Midbrain (tissue), 1 donor: ENCODE measurements around the gene POC1B.
A peak's percentile ranks its signal among the peaks of the same experiment; 100 is the strongest.

Source experiments
- DNase-seq: peaks from one replicate; lab custom pipeline; 2025; lab: John Stamatoyannopoulos, UW

The POC1B gene

DNA sequence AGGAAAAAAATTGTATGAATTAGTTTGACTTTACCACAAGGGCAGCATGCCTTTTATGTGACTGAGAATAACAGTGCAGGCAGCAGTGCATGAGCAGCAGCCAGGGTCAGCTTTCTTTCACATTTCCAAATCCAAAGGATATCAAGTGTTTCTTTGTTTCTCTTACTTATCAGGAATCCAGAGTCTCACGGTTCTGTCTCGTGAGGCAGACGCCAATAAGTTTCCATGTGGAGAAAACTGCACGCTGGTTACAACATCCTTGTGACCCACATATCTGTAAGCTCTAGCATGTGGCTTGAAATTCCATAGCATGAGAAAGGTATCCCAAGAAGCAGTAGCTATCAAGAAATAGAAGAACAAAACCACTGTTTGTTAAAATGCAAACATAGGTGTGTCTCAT is 28.8 kb downstream of the POC1B start:
- no peak for DNase-seq

DNA sequence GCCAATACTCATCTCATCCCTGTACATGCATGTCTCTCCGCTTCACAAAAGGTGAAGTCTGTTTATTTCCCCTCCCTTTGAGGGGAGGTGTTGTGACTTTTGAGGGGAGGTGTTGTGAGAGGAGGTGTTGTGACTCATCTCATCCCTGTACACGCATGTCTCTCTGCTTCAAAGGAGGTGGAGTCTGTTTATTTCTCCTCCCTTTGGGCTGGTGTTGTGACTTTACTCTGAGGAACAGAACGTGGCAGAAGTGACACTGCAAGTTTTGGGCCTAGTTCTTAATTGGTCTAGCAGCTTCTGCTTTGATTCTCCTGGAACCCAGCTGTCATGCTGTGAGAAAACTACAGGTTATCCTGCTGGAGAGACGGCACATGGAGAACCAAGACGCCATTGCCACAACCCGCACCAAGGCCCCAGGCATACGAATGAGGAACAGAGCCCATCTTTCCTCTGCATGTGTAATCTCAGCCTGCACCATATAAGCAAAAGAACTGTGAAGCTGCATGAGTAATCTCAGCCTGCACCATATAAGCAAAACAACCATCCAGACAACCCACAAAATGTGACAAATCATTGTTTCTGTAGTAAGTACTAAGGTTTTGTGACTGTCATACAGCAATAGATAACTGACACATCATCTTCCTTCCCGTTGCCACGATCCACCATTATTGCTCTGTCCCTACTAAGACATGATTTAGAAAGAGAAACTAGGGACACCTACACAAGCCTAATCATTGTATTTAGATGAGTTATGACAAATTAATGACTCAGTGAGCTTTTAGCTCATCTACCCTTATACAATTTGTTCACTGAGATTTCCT is 31.2 kb downstream of the POC1B start:
- DNase-seq, result no peak

DNA sequence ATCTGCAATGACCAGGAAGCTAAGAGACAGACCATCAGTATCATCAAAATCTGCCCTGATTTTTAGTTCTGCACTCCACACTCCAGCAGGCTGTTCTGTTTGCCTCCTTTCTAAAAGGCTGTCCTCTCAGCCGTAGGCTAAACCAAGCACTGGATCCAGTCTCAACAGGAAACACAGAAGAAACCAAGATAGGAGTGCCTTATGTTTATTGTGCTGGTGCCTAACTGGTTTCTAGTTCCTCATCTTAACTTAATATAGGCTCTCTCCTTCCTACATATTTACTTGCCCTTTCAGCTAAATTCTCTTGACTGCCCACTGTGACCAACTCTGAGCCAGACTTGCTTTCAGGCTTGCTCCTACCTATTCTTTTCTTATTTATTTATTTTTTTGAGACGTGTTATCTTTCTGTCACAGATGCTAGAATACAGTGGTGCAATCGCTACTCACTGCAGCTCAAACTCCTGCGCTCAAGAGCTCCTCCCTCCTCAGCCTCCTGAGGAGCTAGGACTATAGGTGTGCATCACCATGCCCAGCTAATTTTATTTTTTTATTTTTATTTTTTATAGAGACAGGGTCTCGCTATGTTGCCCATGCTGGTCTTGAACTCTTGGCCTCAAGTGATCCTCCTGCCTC is 32.1 kb downstream of the POC1B start:
- DNase-seq, result no peak

DNA sequence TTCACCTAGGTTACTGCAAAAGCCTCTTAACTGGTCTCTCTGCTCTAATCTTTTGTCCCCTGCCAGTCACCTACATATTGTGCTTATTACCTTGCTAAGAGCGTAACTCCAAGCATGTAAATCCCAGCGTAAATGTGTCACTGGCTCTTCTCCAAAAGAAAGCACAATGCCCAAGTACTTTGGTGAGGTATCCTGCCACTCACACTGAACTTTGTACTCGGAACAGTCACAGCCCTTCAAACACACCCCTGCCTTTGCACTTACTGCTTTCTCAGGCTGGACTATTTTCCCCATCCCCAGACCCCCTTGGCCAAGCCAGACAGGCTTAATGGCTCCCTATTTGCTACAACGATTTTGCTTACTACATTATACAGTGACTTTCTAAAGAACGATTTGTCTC is 33.0 kb downstream of the POC1B start:
- DNase-seq, result no peak

DNA sequence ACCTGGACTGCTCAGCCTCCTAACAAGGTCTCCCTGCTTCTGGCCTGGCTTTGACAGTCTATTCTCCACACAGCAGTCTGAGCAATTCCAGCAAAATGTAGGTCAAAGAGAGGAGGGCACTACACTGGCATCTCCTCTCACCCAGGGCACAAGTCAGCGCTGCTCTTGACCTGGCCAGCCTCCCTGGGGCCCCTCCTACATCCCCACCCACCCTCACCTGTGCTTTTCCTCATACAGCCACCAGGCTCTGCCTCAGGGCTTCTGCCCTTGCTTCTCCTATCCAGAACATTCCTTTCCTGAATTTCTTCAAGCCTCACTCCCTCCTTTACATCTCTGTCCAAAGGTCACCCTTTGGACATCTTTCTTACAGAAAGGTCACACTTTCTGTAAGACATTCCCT is 34.9 kb downstream of the POC1B start:
- no peak for DNase-seq

DNA sequence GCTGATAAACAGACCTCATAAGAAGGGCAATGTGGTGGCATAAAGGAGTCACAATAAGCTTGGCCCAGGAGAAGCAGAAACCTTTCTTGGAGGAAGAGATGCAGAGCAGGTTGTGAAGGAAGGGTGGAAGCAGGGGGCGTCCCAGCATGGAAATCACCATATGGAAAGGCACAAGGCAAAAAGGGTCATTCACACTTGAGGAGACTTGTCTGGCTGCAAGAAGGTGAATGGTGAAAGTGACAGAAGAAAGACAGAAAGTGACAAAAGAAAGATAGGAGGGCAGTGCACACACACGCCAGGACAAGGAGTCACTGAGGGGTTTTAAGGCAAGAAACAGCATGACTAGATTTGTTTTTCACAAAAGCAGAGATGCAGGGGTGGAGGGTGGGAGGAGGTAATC is 39.6 kb downstream of the POC1B start:
- no peak for DNase-seq

DNA sequence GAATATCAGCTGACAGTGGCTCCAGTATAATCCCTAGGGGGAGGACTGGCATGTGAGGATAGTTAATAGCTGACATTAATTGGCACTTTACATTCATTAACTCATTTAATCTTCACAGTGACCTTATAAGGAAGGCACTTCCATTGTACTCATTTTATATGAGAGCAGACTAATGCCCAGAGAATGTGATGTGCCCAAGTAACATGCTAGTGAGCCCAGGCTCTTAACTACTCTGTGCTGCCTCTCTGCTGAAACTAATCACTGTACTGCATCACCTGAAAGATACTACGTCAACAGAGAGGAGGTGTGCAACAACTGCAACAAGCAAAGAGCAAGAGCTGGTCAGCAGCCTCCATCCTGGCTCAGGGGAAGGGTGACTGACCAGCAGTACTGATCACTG is 41.4 kb downstream of the POC1B start:
- no peak for DNase-seq

DNA sequence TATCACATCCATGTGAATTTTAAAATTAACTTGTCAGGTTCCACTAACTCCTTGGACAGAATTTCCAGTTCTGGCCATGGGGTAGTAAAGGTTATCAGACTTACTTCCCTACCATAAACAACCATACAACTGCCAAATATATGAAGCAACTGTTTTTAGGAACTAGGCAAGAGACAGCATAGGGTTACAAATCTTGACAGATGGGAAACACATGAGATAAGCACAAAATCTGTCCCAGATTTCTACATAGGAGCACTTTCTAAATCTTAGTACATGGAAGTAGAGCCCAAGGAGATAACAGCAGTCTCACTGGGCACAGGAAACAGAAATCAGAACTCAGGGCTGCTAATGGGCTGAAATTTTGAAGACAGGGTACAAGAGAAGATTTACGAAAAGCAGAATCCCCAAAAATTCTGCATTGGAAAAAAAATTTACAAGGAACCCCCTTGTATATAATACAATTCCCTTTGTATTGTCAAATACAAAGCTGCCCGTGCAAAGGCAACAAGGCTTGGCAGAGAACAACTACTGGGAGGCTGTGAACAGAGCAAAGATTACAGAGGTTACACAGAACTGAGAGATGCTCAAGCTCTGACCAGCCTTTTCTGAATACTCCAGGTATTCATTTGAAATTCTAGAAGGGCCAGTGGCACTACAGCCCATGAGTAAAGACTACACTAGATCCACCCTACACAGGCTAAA is 44.5 kb downstream of the POC1B start:
- peak; percentile 74 for DNase-seq

DNA sequence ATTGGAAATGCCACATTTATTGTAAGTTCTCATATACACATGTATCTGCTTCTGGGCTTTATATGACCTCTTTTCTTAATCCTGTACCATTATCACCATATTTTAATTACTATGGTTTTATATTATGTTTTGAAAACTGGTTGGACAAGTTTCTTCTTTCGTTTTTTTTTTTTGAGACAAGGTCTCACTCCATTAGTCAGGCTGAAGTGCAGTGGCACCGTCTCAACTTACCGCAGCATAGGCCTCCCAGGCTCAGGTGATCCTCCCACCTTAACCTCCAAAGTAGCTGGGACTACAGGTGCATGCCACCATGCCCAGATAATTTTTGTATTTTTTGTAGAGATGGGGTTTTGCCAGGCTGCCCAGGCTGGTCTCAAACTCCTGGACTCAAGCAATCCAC is 45.9 kb downstream of the POC1B start:
- no peak for DNase-seq

DNA sequence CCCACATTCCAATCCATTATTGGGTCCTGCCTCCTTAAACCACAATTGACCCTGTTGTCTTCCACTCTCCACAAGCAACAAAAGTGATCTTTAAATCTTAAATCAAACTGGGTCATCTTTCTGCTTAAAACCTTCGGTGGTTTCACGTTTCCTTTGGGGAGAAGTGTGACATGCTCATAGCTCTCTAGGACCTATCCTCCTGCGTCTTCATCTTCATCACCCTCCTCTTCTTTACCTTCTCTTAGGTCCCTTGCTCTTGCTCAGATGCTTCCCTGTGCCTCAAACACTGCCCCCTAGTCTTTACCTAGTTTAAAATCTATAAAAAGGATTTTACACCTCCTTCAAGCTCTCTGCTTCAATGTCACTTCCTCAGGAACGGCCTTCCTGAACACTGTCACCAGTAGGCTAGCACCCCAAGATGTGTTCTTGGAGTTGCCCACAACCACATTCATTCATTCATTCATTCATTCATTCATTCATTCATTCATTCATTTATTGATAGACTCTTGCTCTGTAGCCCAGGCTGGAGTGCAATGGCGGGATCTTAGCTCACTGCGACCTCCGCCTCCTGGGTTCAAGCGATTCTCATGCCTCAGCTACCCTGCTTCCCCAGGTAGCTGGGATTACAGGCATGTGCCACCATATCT is 48.1 kb downstream of the POC1B start:
- DNase-seq, result no peak

DNA sequence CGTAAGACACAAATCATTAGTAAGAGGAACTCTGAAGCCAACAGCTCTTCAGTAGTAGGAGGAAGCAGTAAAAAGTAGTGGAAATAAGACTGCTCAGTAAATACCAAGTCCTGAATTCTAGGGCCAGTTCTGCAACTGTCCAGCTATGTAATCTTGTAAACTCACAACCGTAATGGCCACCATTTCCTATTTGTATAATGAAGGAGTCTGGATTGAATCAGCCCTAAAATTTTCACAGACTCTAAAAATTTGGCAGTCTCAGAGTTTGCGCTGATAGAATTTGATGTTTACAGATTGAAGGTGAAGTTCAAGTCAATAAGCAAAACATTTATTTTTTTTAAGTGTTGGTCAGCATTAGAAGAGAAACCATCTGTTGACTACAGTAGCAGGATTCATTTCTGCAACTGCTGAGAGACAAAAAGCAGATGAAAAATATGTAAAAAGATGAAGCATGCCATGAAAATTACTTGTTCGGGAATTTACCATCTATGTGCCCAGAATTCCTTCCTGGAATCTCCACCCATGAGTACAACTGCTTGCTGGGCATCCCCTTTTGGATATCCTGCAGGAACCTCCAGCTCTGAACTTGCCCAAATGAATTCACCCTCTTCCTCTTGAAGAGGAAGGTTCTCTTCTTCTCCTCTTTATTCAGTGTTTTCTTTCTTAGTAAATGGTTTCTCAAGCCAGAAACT is 48.8 kb downstream of the POC1B start:
- no peak for DNase-seq

DNA sequence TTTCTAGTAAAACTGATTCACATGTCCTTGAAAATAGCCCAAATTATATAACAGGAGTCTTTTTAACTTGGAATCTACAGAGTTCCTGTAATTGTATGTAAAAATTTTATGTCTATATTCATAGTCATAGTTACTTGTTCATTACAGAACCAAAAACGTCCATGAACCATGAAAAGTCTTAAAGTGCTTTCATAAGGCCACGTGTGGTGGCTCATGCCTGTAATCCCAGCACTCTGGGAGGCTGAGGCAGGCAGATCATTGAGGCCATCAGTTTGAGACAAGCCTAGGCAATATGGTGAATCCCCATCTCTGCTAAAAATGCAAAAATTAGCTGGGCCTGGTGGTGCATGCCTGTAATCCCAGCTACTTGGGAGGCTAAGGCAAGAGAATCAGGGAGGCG is 49.6 kb downstream of the POC1B start:
- DNase-seq, result no peak

DNA sequence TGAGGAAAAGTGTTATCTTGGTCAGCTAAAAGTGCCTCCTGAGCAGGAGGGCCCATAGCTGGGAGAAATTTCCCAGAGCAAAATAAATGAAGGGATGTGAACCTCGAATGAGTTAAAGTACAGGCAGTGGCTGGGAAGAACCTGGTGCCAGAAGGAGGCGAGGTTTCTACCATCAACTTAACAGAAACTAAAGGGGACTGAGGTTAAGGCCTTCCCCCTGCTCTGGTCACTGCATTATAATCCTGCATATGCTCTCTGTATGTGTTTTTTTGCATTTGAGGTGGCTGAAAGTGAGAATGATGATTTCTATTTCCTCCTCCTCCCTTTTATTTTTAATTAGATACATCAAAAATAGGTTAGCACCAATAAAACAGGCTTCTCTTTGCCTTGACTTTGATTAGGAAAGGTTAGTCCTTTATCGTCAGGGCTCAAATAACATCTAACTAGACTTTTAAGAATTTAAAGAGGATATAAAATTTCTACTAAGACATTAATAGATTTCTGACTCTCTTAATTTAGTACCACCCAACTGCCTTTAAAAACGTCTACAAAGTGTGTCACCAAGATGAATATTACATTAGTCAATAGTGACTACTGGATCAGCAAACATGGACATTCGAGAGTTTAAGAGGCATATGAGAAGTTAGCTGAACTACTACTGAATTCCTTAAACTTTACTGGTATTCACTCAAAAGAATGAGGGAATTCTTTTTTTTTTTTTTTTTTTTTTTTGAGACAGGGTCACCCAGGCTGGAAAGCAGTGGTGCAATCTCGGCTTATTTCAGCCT is 50.5 kb downstream of the POC1B start:
- DNase-seq, result no peak

DNA sequence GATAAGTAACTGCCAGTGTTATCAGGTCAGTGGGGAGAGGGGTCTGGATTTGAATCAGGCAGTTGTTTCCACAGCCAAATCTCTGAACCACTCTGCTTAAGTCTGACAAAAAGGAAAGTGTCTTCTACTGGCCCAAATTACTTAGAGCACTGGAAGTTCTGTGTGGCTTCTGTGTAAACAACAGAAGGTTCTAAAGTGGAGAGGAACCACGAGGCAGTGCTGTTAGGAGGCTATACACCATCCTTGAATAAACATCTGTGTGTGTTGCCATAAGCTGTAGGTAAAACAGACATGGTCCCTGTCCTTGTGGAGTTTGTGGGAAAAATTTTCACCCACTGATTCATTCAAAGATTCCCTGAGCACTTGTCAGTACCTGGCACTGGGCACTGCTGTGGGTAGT is 51.2 kb downstream of the POC1B start:
- no peak for DNase-seq

DNA sequence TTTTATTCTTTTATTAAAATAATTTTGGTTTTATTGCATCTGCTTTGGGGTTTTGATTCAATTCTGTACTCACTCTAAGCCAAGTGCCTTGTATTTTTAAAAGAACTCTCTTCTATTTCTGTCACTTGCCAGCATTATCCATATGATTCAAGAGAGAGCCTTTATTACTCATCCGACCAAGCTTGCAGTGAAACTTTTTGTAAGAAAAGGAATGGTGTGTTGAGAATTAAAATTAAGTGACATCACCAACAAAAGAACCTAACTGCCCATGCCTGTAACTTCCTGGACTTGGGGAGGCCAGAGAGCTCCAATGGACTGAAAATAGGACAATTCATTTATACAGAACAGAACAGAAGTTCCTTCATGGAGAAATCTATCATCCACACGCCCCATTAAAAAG is 53.3 kb downstream of the POC1B start:
- DNase-seq, result peak; percentile 19

DNA sequence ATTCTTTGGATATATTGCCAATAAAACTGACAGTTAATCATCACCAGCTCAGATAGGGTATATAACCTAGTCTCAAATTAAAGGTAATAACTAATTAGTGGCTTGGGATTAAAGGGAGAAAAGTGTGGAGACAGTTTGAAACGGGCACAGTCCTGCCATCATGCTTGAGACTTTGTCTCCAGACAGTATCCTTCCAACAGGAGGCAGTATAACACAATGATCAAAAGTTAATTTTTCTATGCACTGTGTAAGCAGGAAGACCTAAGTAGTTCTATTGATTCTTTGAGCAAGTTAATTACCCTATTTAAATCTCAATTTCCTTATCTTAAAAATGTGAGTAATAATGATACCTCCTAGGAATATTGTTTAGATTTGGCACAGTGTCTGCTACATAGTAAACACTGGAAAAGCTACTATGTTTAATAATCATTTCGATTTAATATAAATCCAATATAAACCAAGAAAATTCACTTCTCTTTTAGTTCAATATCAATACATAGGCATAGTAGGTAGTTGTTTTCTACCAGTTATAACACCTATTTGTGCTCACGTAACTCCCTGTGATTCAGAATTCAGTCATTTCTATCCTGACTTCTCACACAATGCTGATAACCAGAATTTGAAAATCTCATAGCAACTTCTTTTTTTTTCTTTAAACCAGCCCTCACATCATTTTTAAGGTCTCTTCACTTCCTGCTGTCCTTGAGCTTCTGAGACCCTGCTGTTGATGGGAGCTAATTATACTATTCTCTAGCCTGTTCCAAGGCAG is 54.9 kb downstream of the POC1B start:
- DNase-seq, result peak; percentile 89

DNA sequence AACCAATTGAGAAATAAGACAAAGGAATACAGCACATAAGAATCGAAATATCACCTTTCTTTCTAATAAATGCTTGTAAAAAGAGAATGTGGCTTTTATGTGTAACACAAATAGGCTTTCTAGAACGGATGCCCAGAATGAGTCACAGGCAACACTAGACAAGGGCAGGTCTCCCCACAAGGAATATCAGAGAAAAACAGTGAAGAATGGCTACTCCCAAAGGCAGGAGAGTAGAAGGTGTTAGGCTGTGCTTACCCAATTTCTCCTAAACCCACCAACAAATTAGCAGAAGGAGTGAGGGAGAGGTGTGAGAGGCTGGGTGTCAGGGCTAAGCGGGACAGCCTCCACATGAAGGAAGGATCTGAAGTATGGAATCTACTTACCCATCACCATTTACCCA is 56.5 kb downstream of the POC1B start:
- DNase-seq, result no peak

DNA sequence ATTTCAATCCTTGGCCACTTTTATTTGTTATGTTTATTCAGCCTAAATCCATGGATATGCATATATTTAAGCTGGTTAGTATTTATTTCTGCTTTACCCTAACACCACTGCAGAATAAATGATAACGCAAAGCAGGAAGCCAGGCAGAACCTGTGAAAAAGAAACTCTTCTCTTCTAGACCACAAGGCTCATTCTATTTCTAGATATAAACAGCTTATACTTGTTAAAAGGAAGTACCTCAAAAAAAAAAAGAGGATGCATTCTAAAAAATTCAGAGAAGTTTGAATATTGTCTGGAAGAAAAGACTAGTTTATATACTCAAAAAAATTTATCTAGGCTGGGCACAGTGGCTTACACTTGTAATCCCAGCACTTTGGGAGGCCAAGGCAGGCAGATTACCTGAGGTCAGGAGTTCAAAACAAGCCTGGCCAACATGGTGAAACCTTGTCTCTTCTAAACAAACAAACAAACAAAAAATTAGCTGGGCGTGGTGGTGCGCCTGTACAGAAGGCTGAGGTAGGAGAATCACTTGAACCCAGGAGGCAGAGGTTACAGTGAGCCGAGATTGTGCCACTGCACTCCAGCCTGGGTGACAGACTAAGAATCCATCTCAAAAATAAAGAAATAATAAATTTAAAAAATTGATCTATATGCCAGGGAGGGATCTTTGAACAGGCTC is 57.1 kb downstream of the POC1B start:
- no peak for DNase-seq

DNA sequence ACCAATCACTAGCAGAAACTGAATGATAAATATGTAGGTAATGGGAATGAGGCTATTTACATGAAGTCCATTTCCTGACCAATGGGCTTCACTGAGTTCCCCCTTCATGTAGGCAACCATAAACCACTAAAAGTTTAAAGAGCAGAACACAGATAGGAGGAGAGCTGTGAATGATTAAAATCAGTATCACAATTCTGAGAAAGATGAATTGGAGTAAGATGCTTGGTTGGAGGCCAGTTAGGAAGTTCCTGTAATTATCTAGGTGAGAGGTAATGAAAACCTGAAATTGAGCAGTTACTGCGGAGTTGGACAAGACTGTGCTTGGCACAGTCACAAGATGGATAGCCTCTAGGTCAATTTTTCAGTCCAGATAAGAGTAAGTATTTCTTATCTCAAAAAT is 57.8 kb downstream of the POC1B start:
- DNase-seq, result no peak
